ENCODE results near the gene TP73. TPM values are rescaled to one million over a fixed set of nuclear protein-coding genes. Genes with fewer than 3 reads are reported as not detected.

The TP73 gene
- total and polyA plus RNA-seq, 4 experiments from 2014 or later: 0.15 to 0.17 TPM; not detected in 2

GRCh38 chr1:3625151-3625907 lies 27.0 kb upstream of the TP73 start:
- Mint-ChIP-seq H3K36me3 (peaks cover 7 to 31% of the 10 kb centered on the region in 2 donors), H3K9me3 (peaks cover 0 to 2% (median 0%) of the 10 kb centered on the region in 8 donors), H3K27me3 (no peaks in the 10 kb centered on the region), H3K4me3 (peak overlapping the region; percentile 78 to 99 (median 92)), H3K27ac (peak overlapping the region; percentile 77 to 98 (median 95)), H3K4me1 (peaks cover 25 to 49% (median 39%) of the 10 kb centered on the region in 4 donors)
- H3K27ac ChIP-seq (ENCODE audit: low read depth, low read length): peak overlapping the region; percentile 66
- POLR2A ChIA-PET (ENCODE audit: partially characterized antibody): interaction anchor here (0.6 to 1.4 kb wide), 3 partner anchors 95 to 135 kb away, joined by 3 to 6 read pairs (median 3); no protein-coding TSS in a partner anchor
- intact Hi-C loops (cut with micrococcal nuclease): loop anchor here (2.0 kb wide), 1 partner anchor 231 kb away; the partner anchor contains the start of genes CEP104 and DFFB
- H3K36me3 ChIP-seq (ENCODE audit: insufficient read depth, low read length): peaks cover 30% of the 10 kb centered on the region
- peak in 1 of 5 donors; percentile 49 for DNase-seq
- H3K9me3 ChIP-seq (ENCODE audit: control insufficient read depth in 1 of 2, low read length in 2 of 2): no peaks in the 10 kb centered on the region
- no peaks in the 10 kb centered on the region for H3K27me3 ChIP-seq (ENCODE audit: insufficient read depth, low read length)
- CTCF ChIA-PET (ENCODE audit: partially characterized antibody): no interaction called here
- H3K4me3 ChIP-seq (ENCODE audit: low read length in 2 of 2): peak overlapping the region; percentile 36 to 53
- H3K4me1 ChIP-seq (ENCODE audit: insufficient read depth, low read length): peaks cover 33% of the 10 kb centered on the region

DNA sequence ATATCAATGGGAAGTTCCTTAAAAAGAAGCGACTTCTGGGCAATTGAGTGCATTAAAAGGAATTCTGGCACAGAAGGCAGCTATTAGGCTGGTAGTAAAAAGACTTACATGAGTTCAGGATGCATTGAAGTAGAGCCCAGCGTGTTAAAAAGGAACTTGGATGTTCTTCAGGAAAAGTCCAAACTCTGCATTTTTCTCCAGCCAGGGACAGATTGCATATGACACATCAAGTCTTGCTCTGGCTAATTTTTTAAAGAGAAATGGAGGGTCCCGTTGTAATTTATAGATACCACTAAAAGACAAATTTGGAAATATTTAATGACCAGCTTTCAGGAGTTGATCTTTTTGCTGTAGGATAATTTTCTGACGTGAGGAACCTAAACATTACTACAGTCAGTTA lies 26.3 kb upstream of the TP73 start:
- Mint-ChIP-seq H3K4me3 (peak overlapping the region; percentile 76 to 99 (median 86)), H3K9me3 (peaks cover 0 to 2% (median 0%) of the 10 kb centered on the region in 8 donors), H3K27me3 (no peaks in the 10 kb centered on the region), H3K36me3 (peaks cover 7 to 34% of the 10 kb centered on the region in 2 donors), H3K4me1 (peaks cover 25 to 43% (median 34%) of the 10 kb centered on the region in 4 donors), H3K27ac (peak overlapping the region; percentile 77 to 90 (median 88))
- Histone ChIP-seq H3K4me3 (ENCODE audit: low read length in 2 of 2) (peak overlapping the region; percentile 36 to 53), H3K27me3 (ENCODE audit: insufficient read depth, low read length) (no peaks in the 10 kb centered on the region), H3K27ac (ENCODE audit: low read depth, low read length) (peak overlapping the region; percentile 53), H3K9me3 (ENCODE audit: control insufficient read depth in 1 of 2, low read length in 2 of 2) (no peaks in the 10 kb centered on the region), H3K36me3 (ENCODE audit: insufficient read depth, low read length) (peaks cover 30% of the 10 kb centered on the region), H3K4me1 (ENCODE audit: insufficient read depth, low read length) (peaks cover 28% of the 10 kb centered on the region)
- intact Hi-C loops (cut with micrococcal nuclease): no loop called here
- CTCF ChIA-PET (ENCODE audit: partially characterized antibody): no interaction called here
- POLR2A ChIA-PET (ENCODE audit: partially characterized antibody): interaction anchor here (0.6 to 1.4 kb wide), 4 partner anchors 23 to 135 kb away, joined by 3 to 6 read pairs (median 3); no protein-coding TSS in a partner anchor
- no peak for DNase-seq

GRCh38 chr1:3627515-3628253 lies 24.6 kb upstream of the TP73 start:
- Histone ChIP-seq H3K36me3 (ENCODE audit: insufficient read depth, low read length) (peaks cover 30% of the 10 kb centered on the region), H3K27ac (ENCODE audit: low read depth, low read length) (no peak overlapping the region), H3K27me3 (ENCODE audit: insufficient read depth, low read length) (no peaks in the 10 kb centered on the region), H3K9me3 (ENCODE audit: control insufficient read depth in 1 of 2, low read length in 2 of 2) (no peaks in the 10 kb centered on the region), H3K4me3 (ENCODE audit: low read length in 2 of 2) (no peak overlapping the region), H3K4me1 (ENCODE audit: insufficient read depth, low read length) (peaks cover 24% of the 10 kb centered on the region)
- H3K36me3 Mint-ChIP-seq: peaks cover 7 to 35% of the 10 kb centered on the region in 2 donors
- peaks cover 0 to 2% (median 0%) of the 10 kb centered on the region in 8 donors for H3K9me3 Mint-ChIP-seq
- intact Hi-C loops (cut with micrococcal nuclease): no loop called here
- peak overlapping the region in 4 of 7 donors; percentile 7 to 64 (median 26) for H3K27ac Mint-ChIP-seq
- ChIA-PET CTCF (ENCODE audit: partially characterized antibody) (interaction anchor here (3.6 kb wide), 1 partner anchor 8 kb away, joined by 12 read pairs; no protein-coding TSS in a partner anchor), POLR2A (ENCODE audit: partially characterized antibody) (no interaction called here)
- H3K4me1 Mint-ChIP-seq: peaks cover 21 to 33% (median 25%) of the 10 kb centered on the region in 4 donors
- peak overlapping the region in 2 of 8 donors; percentile 15 to 46 for H3K4me3 Mint-ChIP-seq
- DNase-seq: no peak
- no peaks in the 10 kb centered on the region for H3K27me3 Mint-ChIP-seq

DNA sequence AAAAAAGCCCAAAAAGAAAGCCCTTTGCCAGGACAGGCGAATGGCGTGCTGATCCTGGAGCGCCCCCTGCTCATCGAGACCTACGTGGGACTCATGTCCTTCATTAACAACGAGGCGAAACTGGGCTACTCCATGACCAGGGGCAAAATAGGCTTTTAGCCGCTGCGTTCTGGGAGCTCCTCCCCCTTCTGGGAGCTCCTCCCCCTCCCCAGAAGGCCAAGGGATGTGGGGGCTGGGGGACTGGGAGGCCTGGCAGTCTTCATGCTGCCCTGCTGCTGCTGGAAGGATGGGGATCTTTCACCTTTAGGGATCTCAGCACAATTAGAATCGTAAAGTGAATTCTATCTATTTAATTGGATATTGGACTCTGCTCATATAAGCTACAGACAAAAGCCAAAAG lies 23.9 kb upstream of the TP73 start:
- intact Hi-C loops (cut with micrococcal nuclease): no loop called here
- Mint-ChIP-seq H3K9me3 (peaks cover 0 to 2% (median 0%) of the 10 kb centered on the region in 8 donors), H3K4me3 (no peak overlapping the region), H3K4me1 (peaks cover 13 to 25% (median 18%) of the 10 kb centered on the region in 4 donors), H3K27ac (peak overlapping the region in 3 of 7 donors; percentile 17 to 77 (median 22)), H3K36me3 (peaks cover 7 to 41% of the 10 kb centered on the region in 2 donors), H3K27me3 (no peaks in the 10 kb centered on the region)
- Histone ChIP-seq H3K4me3 (ENCODE audit: low read length in 2 of 2) (no peak overlapping the region), H3K36me3 (ENCODE audit: insufficient read depth, low read length) (peaks cover 37% of the 10 kb centered on the region), H3K27me3 (ENCODE audit: insufficient read depth, low read length) (no peaks in the 10 kb centered on the region), H3K9me3 (ENCODE audit: control insufficient read depth in 1 of 2, low read length in 2 of 2) (no peaks in the 10 kb centered on the region), H3K27ac (ENCODE audit: low read depth, low read length) (no peak overlapping the region), H3K4me1 (ENCODE audit: insufficient read depth, low read length) (peaks cover 17% of the 10 kb centered on the region)
- DNase-seq: no peak
- ChIA-PET POLR2A (ENCODE audit: partially characterized antibody) (no interaction called here), CTCF (ENCODE audit: partially characterized antibody) (interaction anchor here (3.6 kb wide), 1 partner anchor 9 kb away, joined by 12 read pairs; no protein-coding TSS in a partner anchor)

DNA sequence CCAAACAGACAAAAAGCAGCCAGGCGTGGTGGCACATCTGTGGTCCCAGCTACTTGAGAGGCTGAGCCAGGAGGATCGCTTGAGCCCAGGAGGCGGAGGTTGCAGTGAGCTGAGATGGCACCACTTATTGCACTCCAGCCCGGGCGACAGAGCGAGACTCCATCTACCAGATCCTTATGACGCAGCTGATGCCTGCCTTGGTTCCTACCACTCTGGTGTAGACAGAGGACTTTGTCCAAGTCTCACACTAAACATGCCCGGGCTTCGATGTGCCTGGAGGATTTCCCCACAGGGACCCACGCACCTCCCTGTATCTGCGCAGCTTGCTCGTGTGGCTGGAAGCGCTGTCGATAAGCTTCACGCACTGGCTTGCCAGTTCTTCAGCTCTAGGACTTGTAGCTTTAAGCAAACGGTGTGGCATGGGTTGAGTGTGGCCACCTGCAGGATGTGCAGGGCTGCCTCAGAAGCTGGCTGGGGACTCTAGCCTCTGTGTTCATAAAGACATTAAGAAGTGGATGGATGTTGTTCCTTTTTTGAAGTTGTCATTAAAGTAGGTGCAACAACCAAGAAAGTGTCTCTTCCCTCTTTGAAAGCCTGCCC lies 22.7 kb upstream of the TP73 start:
- Histone ChIP-seq H3K4me1 (ENCODE audit: insufficient read depth, low read length) (peaks cover 10% of the 10 kb centered on the region), H3K9me3 (ENCODE audit: control insufficient read depth in 1 of 2, low read length in 2 of 2) (no peaks in the 10 kb centered on the region), H3K36me3 (ENCODE audit: insufficient read depth, low read length) (peaks cover 43% of the 10 kb centered on the region), H3K27ac (ENCODE audit: low read depth, low read length) (no peak overlapping the region), H3K27me3 (ENCODE audit: insufficient read depth, low read length) (no peaks in the 10 kb centered on the region), H3K4me3 (ENCODE audit: low read length in 2 of 2) (no peak overlapping the region)
- DNase-seq: no peak
- no peak overlapping the region for H3K4me3 Mint-ChIP-seq
- ChIA-PET POLR2A (ENCODE audit: partially characterized antibody) (no interaction called here), CTCF (ENCODE audit: partially characterized antibody) (interaction anchor here (1.4 to 3.6 kb wide), 2 partner anchors 10 to 14 kb away, joined by 5 to 12 read pairs; no protein-coding TSS in a partner anchor)
- H3K27ac Mint-ChIP-seq: peak overlapping the region in 2 of 7 donors; percentile 12 to 78
- intact Hi-C loops (cut with micrococcal nuclease): no loop called here
- H3K4me1 Mint-ChIP-seq: peaks cover 6 to 13% (median 9%) of the 10 kb centered on the region in 4 donors
- peaks cover 0 to under 1% (median 0%) of the 10 kb centered on the region in 8 donors for H3K9me3 Mint-ChIP-seq
- H3K36me3 Mint-ChIP-seq: peaks cover 11 to 40% of the 10 kb centered on the region in 2 donors
- no peaks in the 10 kb centered on the region for H3K27me3 Mint-ChIP-seq

DNA sequence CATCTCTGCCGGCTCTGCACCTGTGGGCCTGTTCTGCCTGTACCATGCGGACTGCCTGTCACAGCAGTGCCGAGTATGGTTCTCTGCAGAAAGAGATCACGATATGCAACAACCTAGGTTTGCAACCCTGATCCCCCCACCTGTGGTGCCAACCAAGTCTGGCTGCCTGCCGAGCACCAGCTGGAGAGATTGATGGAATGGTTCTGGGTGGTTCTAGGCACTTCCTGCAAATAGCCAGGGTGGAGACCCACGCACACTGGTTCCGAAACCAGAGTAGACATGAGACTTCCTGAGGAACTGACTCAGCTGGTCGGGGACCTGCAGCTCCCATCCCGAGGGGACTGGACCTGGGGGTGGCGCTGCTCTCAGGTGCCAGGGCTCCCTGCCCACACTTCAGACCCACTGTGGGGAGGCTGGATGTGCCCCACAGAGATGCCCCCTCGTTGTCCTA lies 22.1 kb upstream of the TP73 start:
- Mint-ChIP-seq H3K4me3 (no peak overlapping the region), H3K27me3 (no peaks in the 10 kb centered on the region)

More for the DNA sequence above, 22.1 kb upstream of the TP73 start:
- peak overlapping the region in 3 of 7 donors; percentile 37 to 78 (median 51) for H3K27ac Mint-ChIP-seq
- CTCF ChIA-PET (ENCODE audit: partially characterized antibody): interaction anchor here (1.4 to 3.6 kb wide), 2 partner anchors 11 to 14 kb away, joined by 5 to 12 read pairs; no protein-coding TSS in a partner anchor
- intact Hi-C loops (cut with micrococcal nuclease): no loop called here
- Histone ChIP-seq H3K4me1 (ENCODE audit: insufficient read depth, low read length) (peaks cover 10% of the 10 kb centered on the region), H3K36me3 (ENCODE audit: insufficient read depth, low read length) (peaks cover 48% of the 10 kb centered on the region), H3K9me3 (ENCODE audit: control insufficient read depth in 1 of 2, low read length in 2 of 2) (no peaks in the 10 kb centered on the region), H3K4me3 (ENCODE audit: low read length in 2 of 2) (no peak overlapping the region), H3K27me3 (ENCODE audit: insufficient read depth, low read length) (no peaks in the 10 kb centered on the region), H3K27ac (ENCODE audit: low read depth, low read length) (no peak overlapping the region)
- peaks cover 6 to 11% (median 9%) of the 10 kb centered on the region in 4 donors for H3K4me1 Mint-ChIP-seq
- peaks cover 12 to 43% of the 10 kb centered on the region in 2 donors for H3K36me3 Mint-ChIP-seq
- POLR2A ChIA-PET (ENCODE audit: partially characterized antibody): no interaction called here
- H3K9me3 Mint-ChIP-seq: no peaks in the 10 kb centered on the region
- no peak for DNase-seq

All from CD4-positive, alpha-beta memory T cell (primary cell).